ENCODE measurements around the gene CYFIP2. TPM values are rescaled to one million over a fixed set of nuclear protein-coding genes. Genes with fewer than 3 reads are reported as not detected.

Gene CYFIP2
- total and polyA plus RNA-seq, 7 donors, result 0.61 to 8.3 (median 4.9) TPM

DNA sequence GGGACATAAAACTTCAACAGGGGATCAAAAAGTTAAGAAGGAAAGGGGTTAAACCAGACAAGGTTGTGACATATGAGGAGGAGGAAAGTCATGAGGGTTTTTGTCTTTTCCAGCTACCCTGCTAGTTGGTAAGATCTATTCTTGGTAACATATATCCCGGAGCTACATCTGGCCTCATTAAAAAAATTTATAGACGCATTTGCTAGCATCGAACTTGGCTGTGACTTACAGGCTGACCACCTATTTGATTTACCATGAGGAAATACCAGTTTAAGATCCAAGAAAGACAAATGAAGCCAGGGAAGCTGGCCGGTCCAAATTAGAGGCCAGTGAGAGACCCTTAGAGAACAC is 106.5 kb downstream of the CYFIP2 start:
- Histone ChIP-seq H3K36me3 (ENCODE audit: insufficient read depth in 1 of 2, low read depth in 1 of 2) (no peaks in the 10 kb centered on the region), H3K4me1 (peaks cover 12% of the 10 kb centered on the region), H3K27ac (no peak overlapping the region), H3K9me3 (no peaks in the 10 kb centered on the region), H3K27me3 (ENCODE audit: insufficient read depth in 3 of 3, low read length in 2 of 3) (no peaks in the 10 kb centered on the region), H3K4me3 (no peak overlapping the region)
- DNase-seq (no peak), ATAC-seq (peak in 1 of 4 donors; percentile 55)
- 43 to 67% (median 44%) methylated on average over 4 of the region's 4 CpGs for WGBS, 3 donors
- TF ChIP-seq CTCF (IDR thresholded peaks at IDR 0.05), result no peak
- intact Hi-C loops (cut with DNase I), result no loop called here

DNA sequence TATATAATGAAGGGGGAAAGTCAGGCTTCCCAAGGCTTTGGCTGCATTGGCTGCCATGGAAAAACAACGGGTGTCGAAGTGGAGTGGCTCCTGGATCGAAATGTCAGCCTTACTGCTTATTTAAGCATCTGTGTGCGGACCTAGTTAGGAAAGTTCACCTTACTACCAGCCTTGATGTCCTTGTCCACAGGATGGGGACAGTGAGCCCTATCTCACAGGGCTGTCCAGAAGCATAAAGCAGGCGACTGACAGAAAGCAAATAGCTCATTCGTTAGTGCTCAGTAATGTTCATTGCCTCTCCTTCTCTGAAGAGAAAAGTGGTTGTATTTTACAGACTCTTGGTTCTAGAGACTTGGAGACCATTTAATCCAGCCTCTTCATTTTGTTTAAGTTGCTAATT is 112.6 kb downstream of the CYFIP2 start:
- ATAC-seq (no peak), DNase-seq (no peak)
- Histone ChIP-seq H3K9me3 (no peaks in the 10 kb centered on the region), H3K27ac (no peak overlapping the region), H3K36me3 (ENCODE audit: insufficient read depth in 1 of 2, low read depth in 1 of 2) (no peaks in the 10 kb centered on the region), H3K4me1 (peaks cover 4% of the 10 kb centered on the region), H3K4me3 (no peak overlapping the region), H3K27me3 (ENCODE audit: insufficient read depth in 3 of 3, low read length in 2 of 3) (no peaks in the 10 kb centered on the region)
- 83 to 89% (median 88%) methylated on average over 6 of the region's 6 CpGs for WGBS, 3 donors
- no peak for TF ChIP-seq CTCF (IDR thresholded peaks at IDR 0.05)
- intact Hi-C loops (cut with DNase I), result no loop called here

- Histone ChIP-seq H3K9me3 (no peaks in the 10 kb centered on the region), H3K36me3 (ENCODE audit: insufficient read depth in 1 of 2, low read depth in 1 of 2) (no peaks in the 10 kb centered on the region), H3K27ac (no peak overlapping the region), H3K27me3 (ENCODE audit: insufficient read depth in 3 of 3, low read length in 2 of 3) (no peaks in the 10 kb centered on the region), H3K4me1 (peaks cover 12% of the 10 kb centered on the region), H3K4me3 (no peak overlapping the region)
- ATAC-seq (no peak), DNase-seq (no peak)
- no peak for TF ChIP-seq CTCF (IDR thresholded peaks at IDR 0.05)
- intact Hi-C loops (cut with DNase I), result no loop called here
- WGBS, 3 donors, result 96 to 98% (median 96%) methylated on average over 3 of the region's 3 CpGs
Observed at GRCh38 chr5:157379983-157380382, 114.1 kb downstream of the CYFIP2 start.

GRCh38 chr5:157381746-157382145 is 115.8 kb downstream of the CYFIP2 start:
- 71 to 79% (median 73%) methylated on average over 4 of the region's 4 CpGs for WGBS, 3 donors
- no peak for TF ChIP-seq CTCF (IDR thresholded peaks at IDR 0.05)
- ATAC-seq (no peak), DNase-seq (no peak)
- intact Hi-C loops (cut with DNase I), result no loop called here
- no peaks in the 10 kb centered on the region for H3K9me3 ChIP-seq
- no peaks in the 10 kb centered on the region for H3K27me3 ChIP-seq (ENCODE audit: insufficient read depth in 3 of 3, low read length in 2 of 3)
- peaks cover 15% of the 10 kb centered on the region for H3K4me1 ChIP-seq
- H3K27ac ChIP-seq, result no peak overlapping the region
- no peak overlapping the region for H3K4me3 ChIP-seq
- no peaks in the 10 kb centered on the region for H3K36me3 ChIP-seq (ENCODE audit: insufficient read depth in 1 of 2, low read depth in 1 of 2)

DNA sequence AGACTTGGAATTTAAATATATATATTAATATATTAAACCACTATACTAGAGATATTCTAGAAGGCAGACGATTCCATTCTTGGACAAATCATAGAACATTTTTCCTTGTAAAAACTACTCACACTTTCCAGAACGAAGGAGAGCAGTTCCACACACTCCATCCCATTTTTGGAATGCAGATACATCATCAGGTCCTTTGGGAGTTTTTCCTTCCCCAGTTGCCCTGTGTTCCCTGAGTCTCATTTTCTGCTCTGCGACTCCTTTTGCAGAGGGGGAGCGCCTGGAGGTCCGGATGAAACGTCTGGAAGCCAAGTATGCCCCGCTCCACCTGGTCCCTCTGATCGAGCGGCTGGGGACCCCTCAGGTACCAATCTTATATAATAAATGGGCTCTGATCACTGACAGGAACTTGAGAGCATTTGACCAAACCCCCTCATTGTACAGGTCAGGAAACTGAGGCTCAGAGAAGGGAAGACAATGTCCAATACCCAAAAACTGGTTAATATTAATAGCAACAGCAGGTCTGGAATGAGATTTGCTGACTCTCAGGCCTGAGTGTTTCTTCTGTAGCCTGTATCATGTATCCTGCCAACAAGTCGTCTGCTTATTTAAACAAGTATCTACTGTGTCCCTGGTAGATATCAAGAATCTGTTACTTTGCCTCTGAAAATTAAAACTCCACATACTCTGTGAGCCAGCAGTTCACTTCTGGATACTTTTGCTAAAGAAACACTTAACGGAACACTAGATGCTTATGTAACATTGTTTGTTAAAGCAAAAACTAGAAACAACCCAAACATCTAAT is 117.3 kb downstream of the CYFIP2 start:
- ATAC-seq, result no peak
- Histone ChIP-seq H3K4me1 (peaks cover 30% of the 10 kb centered on the region), H3K36me3 (ENCODE audit: insufficient read depth in 1 of 2, low read depth in 1 of 2) (no peaks in the 10 kb centered on the region), H3K27me3 (ENCODE audit: insufficient read depth in 3 of 3, low read length in 2 of 3) (no peaks in the 10 kb centered on the region), H3K27ac (no peak overlapping the region), H3K4me3 (no peak overlapping the region), H3K9me3 (no peaks in the 10 kb centered on the region)
- no peak for DNase-seq
- WGBS, 3 donors, result 73 to 78% (median 74%) methylated on average over 11 of the region's 11 CpGs
- intact Hi-C loops (cut with DNase I), result no loop called here
- no peak for TF ChIP-seq CTCF (IDR thresholded peaks at IDR 0.05)
